ENCODE data around the gene RBMS3. TPM values are rescaled to one million over a fixed set of nuclear protein-coding genes. Genes with fewer than 3 reads are reported as not detected.

Gene RBMS3
- total RNA-seq, 3 donors from 2014 or later: 0.81 to 1.9 (median 1.1) TPM

- H3K4me3 Mint-ChIP-seq: no peak overlapping the region
- H3K9me3 Mint-ChIP-seq: no peaks in the 10 kb centered on the region
- ATAC-seq (no peak), DNase-seq (no peak)
- no peaks in the 10 kb centered on the region for H3K36me3 Mint-ChIP-seq (ENCODE audit: insufficient read depth)
- H3K4me1 Mint-ChIP-seq (ENCODE audit: low read depth): no peaks in the 10 kb centered on the region
- H3K27me3 Mint-ChIP-seq (ENCODE audit: low read depth): no peaks in the 10 kb centered on the region
Observed at GRCh38 chr3:29606416-29606815, 325.5 kb downstream of the RBMS3 start.

DNA sequence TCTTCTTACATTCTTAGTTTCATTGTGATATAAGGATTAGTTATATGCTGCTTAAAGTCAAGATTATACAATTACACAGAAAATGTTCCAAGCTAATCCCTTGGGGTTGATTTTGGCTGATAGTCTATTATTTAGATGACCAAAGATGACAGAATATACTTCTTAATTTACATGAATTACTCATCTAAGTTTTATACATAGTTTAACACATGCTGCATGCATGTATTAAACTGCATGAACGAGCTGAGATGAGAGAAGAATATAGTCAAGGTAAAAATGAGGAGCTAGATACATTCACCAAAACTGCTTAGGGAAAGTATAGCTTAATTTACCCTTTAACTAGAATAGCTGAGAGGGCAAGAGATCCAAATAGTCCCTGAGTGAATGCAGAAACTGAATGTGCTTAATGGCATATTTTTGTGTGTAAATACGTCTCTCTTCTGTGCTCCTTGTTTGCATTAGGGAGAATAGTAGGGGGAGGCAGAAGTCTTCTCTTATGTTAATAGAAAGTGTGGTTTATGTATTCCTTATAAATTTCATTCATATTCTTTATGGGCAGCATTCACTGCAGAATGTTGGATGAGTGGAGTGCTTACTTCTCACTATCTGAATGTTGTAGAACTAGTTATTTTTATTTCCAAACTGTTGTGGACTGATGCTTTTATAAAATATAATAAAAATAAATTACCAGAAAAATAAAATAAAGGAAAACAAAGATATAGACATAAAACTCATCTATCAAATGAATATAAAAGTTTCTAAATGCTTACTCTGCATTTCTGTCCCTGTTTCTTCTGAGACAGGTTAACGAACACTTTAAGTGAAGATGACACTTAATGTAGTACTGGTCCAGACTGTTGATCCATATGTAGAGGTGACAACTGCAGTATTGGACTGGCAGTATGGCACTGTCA, 327.8 kb downstream of the RBMS3 start:
- Mint-ChIP-seq H3K4me1 (ENCODE audit: low read depth) (no peaks in the 10 kb centered on the region), H3K27me3 (ENCODE audit: low read depth) (no peaks in the 10 kb centered on the region)

GRCh38 chr3:29609328-29609811, 328.5 kb downstream of the RBMS3 start:
- no peak for ATAC-seq
- no peaks in the 10 kb centered on the region for H3K4me1 Mint-ChIP-seq (ENCODE audit: low read depth)
- peaks cover 3% of the 10 kb centered on the region for H3K9me3 Mint-ChIP-seq
- H3K36me3 Mint-ChIP-seq (ENCODE audit: insufficient read depth): no peaks in the 10 kb centered on the region
- H3K4me3 Mint-ChIP-seq: no peak overlapping the region
- DNase-seq: no peak
- no peaks in the 10 kb centered on the region for H3K27me3 Mint-ChIP-seq (ENCODE audit: low read depth)

More for the DNA sequence above, 327.8 kb downstream of the RBMS3 start:
- no peaks in the 10 kb centered on the region for H3K9me3 Mint-ChIP-seq
- DNase-seq: no peak
- no peak for ATAC-seq
- H3K4me3 Mint-ChIP-seq: no peak overlapping the region
- H3K36me3 Mint-ChIP-seq (ENCODE audit: insufficient read depth): no peaks in the 10 kb centered on the region

GRCh38 chr3:29610781-29611180, 329.9 kb downstream of the RBMS3 start:
- ATAC-seq (no peak), DNase-seq (no peak)
- Mint-ChIP-seq H3K36me3 (ENCODE audit: insufficient read depth) (no peaks in the 10 kb centered on the region), H3K4me1 (ENCODE audit: low read depth) (no peaks in the 10 kb centered on the region), H3K9me3 (peaks cover 3% of the 10 kb centered on the region), H3K27me3 (ENCODE audit: low read depth) (no peaks in the 10 kb centered on the region), H3K4me3 (no peak overlapping the region)

GRCh38 chr3:29611252-29611651, 330.4 kb downstream of the RBMS3 start:
- Mint-ChIP-seq H3K36me3 (ENCODE audit: insufficient read depth) (no peaks in the 10 kb centered on the region), H3K9me3 (peaks cover 3% of the 10 kb centered on the region), H3K4me1 (ENCODE audit: low read depth) (no peaks in the 10 kb centered on the region), H3K27me3 (ENCODE audit: low read depth) (no peaks in the 10 kb centered on the region), H3K4me3 (no peak overlapping the region)
- ATAC-seq: no peak
- no peak for DNase-seq

DNA sequence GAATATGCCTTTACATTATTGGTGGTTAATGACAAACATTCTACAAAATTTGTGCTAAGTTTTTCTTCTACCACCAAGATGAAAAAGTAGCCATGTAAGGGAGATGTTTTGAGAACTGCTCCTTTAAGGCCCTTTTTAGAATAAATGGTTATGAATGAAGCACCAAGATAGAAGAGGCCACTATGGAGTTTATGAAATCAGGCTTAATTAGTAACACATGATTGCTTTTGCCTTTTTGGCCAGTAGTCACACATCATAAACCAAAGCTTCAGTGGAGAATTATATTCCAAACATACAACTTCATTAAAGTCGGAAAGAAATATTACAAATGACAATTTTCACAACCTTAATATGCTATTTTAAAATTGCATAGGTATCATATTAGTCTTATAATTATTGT, 331.7 kb downstream of the RBMS3 start:
- H3K36me3 Mint-ChIP-seq (ENCODE audit: insufficient read depth): no peaks in the 10 kb centered on the region
- no peak overlapping the region for H3K4me3 Mint-ChIP-seq
- H3K4me1 Mint-ChIP-seq (ENCODE audit: low read depth): no peaks in the 10 kb centered on the region
- peaks cover 3% of the 10 kb centered on the region for H3K9me3 Mint-ChIP-seq
- DNase-seq: no peak
- no peaks in the 10 kb centered on the region for H3K27me3 Mint-ChIP-seq (ENCODE audit: low read depth)
- ATAC-seq: no peak

DNA sequence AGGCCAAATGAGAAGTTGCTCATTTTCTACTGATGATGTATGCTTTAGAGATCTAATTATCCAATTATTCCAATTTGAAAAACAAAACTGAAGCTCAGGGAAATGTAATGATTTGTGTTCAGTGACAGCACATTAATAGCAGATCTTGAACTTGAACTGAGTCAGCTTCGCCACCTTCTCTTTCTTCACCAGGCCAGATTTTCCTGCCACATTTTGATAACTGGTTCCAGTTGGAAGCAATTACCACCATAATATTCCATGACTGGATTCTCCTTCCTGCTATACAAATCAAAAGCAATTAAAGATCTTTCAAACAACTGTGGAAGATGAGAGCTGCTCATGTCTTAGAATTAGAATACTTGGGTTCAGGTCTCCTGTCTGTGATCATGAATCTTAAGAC, 334.1 kb downstream of the RBMS3 start:
- Mint-ChIP-seq H3K36me3 (ENCODE audit: insufficient read depth) (no peaks in the 10 kb centered on the region), H3K9me3 (peaks cover 3% of the 10 kb centered on the region), H3K27me3 (ENCODE audit: low read depth) (no peaks in the 10 kb centered on the region), H3K4me3 (no peak overlapping the region), H3K4me1 (ENCODE audit: low read depth) (no peaks in the 10 kb centered on the region)
- no peak for ATAC-seq
- no peak for DNase-seq

DNA sequence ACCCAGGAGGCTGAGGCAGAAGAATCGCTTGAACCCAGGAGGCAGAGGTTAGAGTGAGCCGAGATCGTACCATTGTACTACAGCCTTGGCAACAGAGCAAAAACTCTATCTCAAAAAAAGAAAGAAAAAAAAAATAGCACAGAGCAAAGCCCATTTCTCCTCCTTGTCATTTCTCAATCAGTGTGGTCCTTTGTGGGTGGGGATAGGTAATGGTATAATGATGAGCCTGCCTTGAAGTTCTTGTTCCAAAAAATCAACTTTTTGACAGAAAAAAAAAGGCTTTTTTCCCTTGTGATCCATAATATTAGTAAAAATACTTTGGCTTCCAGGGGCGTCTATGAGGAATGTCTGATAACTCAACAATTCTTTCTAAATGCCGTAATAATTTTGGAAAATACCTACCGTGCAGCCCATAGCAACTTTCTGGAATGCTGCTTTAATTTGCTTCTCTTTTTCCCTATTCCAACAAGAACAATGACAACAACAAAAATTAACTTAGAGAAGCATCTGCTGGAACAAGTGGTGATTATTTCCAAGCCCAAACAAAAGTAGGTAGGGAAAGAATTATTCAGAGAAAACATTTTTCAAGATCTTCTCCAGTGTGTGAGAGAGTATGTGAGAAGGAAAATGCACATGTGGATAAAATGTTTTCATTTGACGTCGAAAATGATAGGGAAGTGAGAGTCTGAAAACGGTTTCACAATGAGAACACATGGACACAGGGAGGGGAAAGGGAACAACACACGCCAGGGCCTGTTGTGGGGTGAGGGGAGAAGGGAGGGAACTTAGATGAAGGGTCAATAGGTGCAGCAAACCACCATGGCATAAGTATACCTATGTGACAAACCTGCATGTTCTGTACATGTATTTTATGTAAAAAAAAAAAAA, 337.8 kb downstream of the RBMS3 start:
- DNase-seq (no peak), ATAC-seq (no peak)
- Mint-ChIP-seq H3K9me3 (peaks cover 3% of the 10 kb centered on the region), H3K36me3 (ENCODE audit: insufficient read depth) (no peaks in the 10 kb centered on the region), H3K4me1 (ENCODE audit: low read depth) (no peaks in the 10 kb centered on the region), H3K27me3 (ENCODE audit: low read depth) (no peaks in the 10 kb centered on the region), H3K4me3 (no peak overlapping the region)

DNA sequence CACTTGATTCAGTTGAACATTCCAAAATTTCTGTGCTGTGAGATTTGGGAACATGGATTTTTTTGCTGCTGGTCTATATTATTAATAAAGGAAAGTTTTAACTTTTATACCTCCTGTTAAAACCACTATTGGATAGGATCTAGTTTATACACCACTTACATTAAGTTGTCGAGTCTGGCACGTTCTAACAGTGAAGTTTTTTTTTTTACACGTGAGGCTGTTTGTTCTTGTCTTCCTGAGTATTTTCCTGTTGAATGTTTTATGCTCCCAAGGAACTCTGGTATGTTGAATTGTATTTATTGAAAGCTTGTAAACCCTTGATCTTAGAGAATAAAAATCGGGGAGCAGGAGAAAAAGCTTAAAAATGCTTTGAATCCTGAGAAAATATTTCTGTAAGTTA, 338.8 kb downstream of the RBMS3 start:
- Mint-ChIP-seq H3K27me3 (ENCODE audit: low read depth) (no peaks in the 10 kb centered on the region), H3K36me3 (ENCODE audit: insufficient read depth) (no peaks in the 10 kb centered on the region), H3K4me3 (no peak overlapping the region), H3K4me1 (ENCODE audit: low read depth) (no peaks in the 10 kb centered on the region), H3K9me3 (no peaks in the 10 kb centered on the region)
- DNase-seq (no peak), ATAC-seq (no peak)

- Mint-ChIP-seq H3K9me3 (no peaks in the 10 kb centered on the region), H3K4me1 (ENCODE audit: low read depth) (no peaks in the 10 kb centered on the region), H3K36me3 (ENCODE audit: insufficient read depth) (no peaks in the 10 kb centered on the region), H3K4me3 (no peak overlapping the region), H3K27me3 (ENCODE audit: low read depth) (no peaks in the 10 kb centered on the region)
- DNase-seq: no peak
- no peak for ATAC-seq
Observed at GRCh38 chr3:29627136-29628117, 346.6 kb downstream of the RBMS3 start.

DNA sequence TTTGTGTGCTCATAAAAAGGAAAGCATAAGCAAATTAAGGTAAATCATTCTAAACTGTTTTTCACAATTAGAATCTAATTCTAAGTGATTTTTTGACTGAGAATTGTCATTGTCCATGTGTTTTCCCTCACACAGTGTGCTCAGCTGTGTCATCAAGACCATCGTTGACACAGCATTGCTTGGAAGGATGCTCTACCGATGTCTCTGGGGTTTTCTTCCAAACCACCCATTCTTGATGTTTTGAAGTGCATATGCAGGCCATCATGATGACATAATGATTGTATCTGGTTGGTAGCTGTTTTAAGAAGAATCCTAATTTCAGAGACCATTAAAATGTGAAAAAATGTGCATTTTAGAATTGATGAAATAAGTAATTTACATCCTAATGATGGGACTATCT, 347.9 kb downstream of the RBMS3 start:
- Mint-ChIP-seq H3K9me3 (no peaks in the 10 kb centered on the region), H3K4me1 (ENCODE audit: low read depth) (no peaks in the 10 kb centered on the region), H3K4me3 (no peak overlapping the region), H3K36me3 (ENCODE audit: insufficient read depth) (no peaks in the 10 kb centered on the region), H3K27me3 (ENCODE audit: low read depth) (no peaks in the 10 kb centered on the region)
- ATAC-seq (no peak), DNase-seq (no peak)

DNA sequence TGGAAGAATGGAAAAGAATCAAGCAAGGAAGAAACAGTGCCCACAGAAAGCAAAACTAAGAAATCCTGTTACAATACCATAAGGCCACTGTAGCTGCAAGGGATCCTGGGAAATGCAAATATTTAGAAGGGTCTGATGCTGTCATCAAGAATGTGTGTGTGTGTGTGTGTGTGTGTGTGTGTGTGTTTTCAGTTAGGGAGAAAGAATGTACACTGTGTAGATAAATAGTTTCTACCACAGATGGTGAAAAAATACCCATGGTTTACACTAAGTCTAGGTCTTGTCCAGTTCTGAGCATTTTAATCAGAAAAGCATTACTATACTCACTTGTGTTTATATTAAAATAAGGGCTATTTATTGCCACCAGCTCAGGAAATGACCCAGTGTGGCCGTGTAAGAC, 355.0 kb downstream of the RBMS3 start:
- DNase-seq (no peak), ATAC-seq (no peak)
- no peaks in the 10 kb centered on the region for H3K27me3 Mint-ChIP-seq (ENCODE audit: low read depth)
- H3K4me3 Mint-ChIP-seq: no peak overlapping the region
- H3K9me3 Mint-ChIP-seq: no peaks in the 10 kb centered on the region
- no peaks in the 10 kb centered on the region for H3K36me3 Mint-ChIP-seq (ENCODE audit: insufficient read depth)
- H3K4me1 Mint-ChIP-seq (ENCODE audit: low read depth): no peaks in the 10 kb centered on the region

DNA sequence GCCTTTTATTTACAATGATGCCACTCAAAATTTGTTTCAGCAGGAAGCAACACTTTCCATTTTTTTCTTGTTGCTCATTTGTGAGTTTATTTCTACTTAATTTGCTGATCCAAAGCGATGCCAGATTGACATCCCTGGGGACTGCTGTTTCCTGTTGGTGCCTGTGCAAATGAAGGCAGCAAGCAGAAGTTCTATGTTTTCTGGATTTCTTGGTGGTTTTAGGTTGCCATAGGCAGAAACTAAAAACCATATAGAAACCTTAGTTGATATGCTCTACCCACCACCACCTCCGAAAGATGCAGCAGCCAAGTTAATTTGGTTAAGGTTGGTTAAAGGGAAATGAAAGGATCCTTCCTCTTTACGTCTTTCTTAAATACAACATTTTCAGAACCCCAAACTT, 356.2 kb downstream of the RBMS3 start:
- no peak for DNase-seq
- Mint-ChIP-seq H3K36me3 (ENCODE audit: insufficient read depth) (no peaks in the 10 kb centered on the region), H3K27me3 (ENCODE audit: low read depth) (no peaks in the 10 kb centered on the region), H3K4me1 (ENCODE audit: low read depth) (no peaks in the 10 kb centered on the region), H3K4me3 (no peak overlapping the region), H3K9me3 (no peaks in the 10 kb centered on the region)
- ATAC-seq: no peak

Measured in activated T-cell treated with anti-CD3 and anti-CD28 coated beads, Interleukin-2, amount 50 U/mL, for 4 hours (primary cell).